Heart right ventricle (tissue), 16 donors: ENCODE measurements around the gene ATP11A. TPM values are rescaled to one million over a fixed set of nuclear protein-coding genes. Genes with fewer than 3 reads are reported as not detected.
A peak's percentile ranks its signal among the peaks of the same experiment; 100 is the strongest.

Experiments used
- ATAC-seq, 8 donors: fragments of 200-7000 bp; cut with Tn5 transposase; one replicate each; pipeline ENCODE4 v1.9.1; 2020; ENCODE audit warnings: mild to moderate bottlenecking in 8 of 8, moderate library complexity in 8 of 8, moderate number of reproducible peaks in 1 of 8
- DNase-seq, 2 donors: peaks; one replicate each; pipeline ENCODE4 v3.0.0-alpha.2; 2020
- H3K27ac ChIP-seq, 10 donors: fragments of 200-600 bp; sonication (generic) in 2 of 10; one replicate each; pipeline versions ENCODE4 v1.5.0 to v1.8.0; 2020 to 2022; ENCODE audit warnings: mild to moderate bottlenecking in 3 of 10
- H3K27me3 ChIP-seq, 7 donors: fragments of 200-600 bp; one replicate each; pipeline ENCODE4 v1.8.0; 2021 to 2022; ENCODE audit warnings: mild to moderate bottlenecking in 2 of 7
- H3K36me3 ChIP-seq, 9 donors: fragments of 200-600 bp; sonication (generic) in 1 of 9; one replicate each; pipeline versions ENCODE4 v1.5.0 to v1.8.0; 2020 to 2022; ENCODE audit warnings: mild to moderate bottlenecking in 2 of 9
- H3K4me1 ChIP-seq, 9 donors: fragments of 200-600 bp; sonication (generic) in 1 of 9; one replicate each; pipeline versions ENCODE4 v1.5.0 to v1.8.0; 2020 to 2022; ENCODE audit warnings: mild to moderate bottlenecking in 4 of 9
- H3K4me3 ChIP-seq, 10 donors: fragments of 200-600 bp; sonication (generic) in 2 of 10; one replicate each; pipeline versions ENCODE4 v1.5.0 to v1.8.0; 2020 to 2022; ENCODE audit warnings: mild to moderate bottlenecking in 7 of 10, moderate library complexity in 2 of 10
- H3K9me3 ChIP-seq, 11 donors: fragments of 200-600 bp in 10 of 11; sonication (generic) in 2 of 11; one replicate each; pipeline versions ENCODE4 v1.5.0 to v1.8.0; 2013 to 2022; ENCODE audit warnings: mild to moderate bottlenecking in 2 of 11, control low read depth in 1 of 11, moderate library complexity in 1 of 11
- CTCF ChIP-seq, 9 donors: fragments of 200-600 bp; sonication (generic) in 2 of 9; IDR thresholded peaks; one replicate each; pipeline versions ENCODE4 v1.5.0 to v1.8.0; 2021 to 2022; ENCODE audit warnings: antibody characterized with exemption in 9 of 9, mild to moderate bottlenecking in 5 of 9, moderate library complexity in 1 of 9
- WGBS, 2 donors: extraction: QIAGEN DNeasy Blood & Tissue Kit; methylation state at CpG; one replicate each; pipeline ENCODE4 v1.1.7; 2013; ENCODE audit warnings: inconsistent platforms in 1 of 2; 5-methylcytosine and 5-hydroxymethylcytosine counted together
- intact Hi-C, 10 donors: fragments of 100-400 bp; cut with DNase I; formaldehyde crosslinking; loops; one replicate each; pipeline versions ENCODE4 v1.11.1 to v1.14.2; 2022
- polyA plus RNA-seq, 2 donors: library from polyadenylated mRNA; stranded (reverse); fragments of 200-250 nt; gene quantifications; one replicate each; pipeline ENCODE4 v1.2.3, GENCODE V29; 2013
- total RNA-seq, 10 donors: library from RNA; stranded (reverse); fragmentation: NEBNext Ultra II Directional in 3 of 10; extraction: Animal tissue kit (Norgen Biotek cat#: 25700) in 3 of 10; gene quantifications; one replicate each; pipeline versions ENCODE4 v1.2.1 to v1.2.4, GENCODE V29; 2021 to 2023
- donor health status: Arrhythmogenic right ventricular cardiomyopathy.
- donor health status: ischemic (EF 13 %, LVEDD 7.1; RV severe dilation, severe dysfunction).
- donor health status: healthy with polysubstance abuse.
- donor health status: DM: no; HTN: yes; CAD: no.
- donor health status: DM: no; HTN: no; CAD: no.
- donor health status: ischemic (EF 25% LVEDD 6.9; RV normal size, moderate dysfunction).
- donor health status: ischemic (EF 25% LVEDD 5.7; RV mildly dilated, moderate dysfunction).
- donor health status: healthy.
- donor health status: DM: yes; HTN: yes; CAD: no.
- donor health status: Ischemic cardiomyopathy.
- donor health status: ischemic (EF 35%, LVEDD 5.7; RV mildly dilated, moderate dysfunction).
- donor health status: nonischemic (EF 11% LVEDD 7.7; RV severe dilation, severe dysfunction).
- donor health status: DM: yes; HTN: yes; CAD: no.
- donor health status: PGD.
- donor health status: ischemic (EF 29% LVEDD 5.4; RV normal size, mild dysfunction).
- donor health status: nonischemic (EF 23%, LVEDD 6.1; RV moderate dilation, normal function).

ATP11A gene
- total and polyA plus RNA-seq, 12 donors = 20.0 to 164 (median 107) TPM

- DNase-seq (no peak), ATAC-seq (no peak)
- H3K27me3 ChIP-seq = no peaks in the 10 kb centered on the region
- TF ChIP-seq CTCF (IDR thresholded peaks at IDR 0.05) = no peak
- intact Hi-C loops = no loop called here
- no peak overlapping the region for H3K27ac ChIP-seq
- no peaks in the 10 kb centered on the region for H3K36me3 ChIP-seq
- no peak overlapping the region for H3K4me3 ChIP-seq
- H3K4me1 ChIP-seq = peaks cover 4 to 75% (median 35%) of the 10 kb centered on the region in 9 donors
- WGBS, 2 donors = 83 to 85% methylated on average over 32 of the region's 32 CpGs
- no peaks in the 10 kb centered on the region for H3K9me3 ChIP-seq
Measured at GRCh38 chr13:112702341-112702985, 12.6 kb downstream of the ATP11A start.

GRCh38 chr13:112702986-112703379 lies 13.1 kb downstream of the ATP11A start:
- no peak for TF ChIP-seq CTCF (IDR thresholded peaks at IDR 0.05)
- no peaks in the 10 kb centered on the region for H3K36me3 ChIP-seq
- ATAC-seq = no peak
- no peak overlapping the region for H3K27ac ChIP-seq
- H3K4me1 ChIP-seq = peaks cover 4 to 72% (median 35%) of the 10 kb centered on the region in 9 donors
- intact Hi-C loops = no loop called here
- H3K9me3 ChIP-seq = no peaks in the 10 kb centered on the region
- 69 to 74% methylated on average over 6 of the region's 6 CpGs for WGBS, 2 donors
- H3K4me3 ChIP-seq = no peak overlapping the region
- H3K27me3 ChIP-seq = no peaks in the 10 kb centered on the region
- no peak for DNase-seq

GRCh38 chr13:112703449-112704284 lies 13.8 kb downstream of the ATP11A start:
- peak overlapping the region in 9 of 10 donors; percentile 24 to 81 (median 64) for H3K27ac ChIP-seq
- no peak for ATAC-seq
- H3K27me3 ChIP-seq = no peaks in the 10 kb centered on the region
- no peaks in the 10 kb centered on the region for H3K36me3 ChIP-seq
- no peak overlapping the region for H3K4me3 ChIP-seq
- H3K4me1 ChIP-seq = peaks cover 4 to 69% (median 37%) of the 10 kb centered on the region in 9 donors
- DNase-seq = peak in 1 of 2 donors; percentile 3
- no peaks in the 10 kb centered on the region for H3K9me3 ChIP-seq
- no peak for TF ChIP-seq CTCF (IDR thresholded peaks at IDR 0.05)
- WGBS, 2 donors = 81 to 82% methylated on average over 22 of the region's 22 CpGs
- intact Hi-C loops = no loop called here

DNA sequence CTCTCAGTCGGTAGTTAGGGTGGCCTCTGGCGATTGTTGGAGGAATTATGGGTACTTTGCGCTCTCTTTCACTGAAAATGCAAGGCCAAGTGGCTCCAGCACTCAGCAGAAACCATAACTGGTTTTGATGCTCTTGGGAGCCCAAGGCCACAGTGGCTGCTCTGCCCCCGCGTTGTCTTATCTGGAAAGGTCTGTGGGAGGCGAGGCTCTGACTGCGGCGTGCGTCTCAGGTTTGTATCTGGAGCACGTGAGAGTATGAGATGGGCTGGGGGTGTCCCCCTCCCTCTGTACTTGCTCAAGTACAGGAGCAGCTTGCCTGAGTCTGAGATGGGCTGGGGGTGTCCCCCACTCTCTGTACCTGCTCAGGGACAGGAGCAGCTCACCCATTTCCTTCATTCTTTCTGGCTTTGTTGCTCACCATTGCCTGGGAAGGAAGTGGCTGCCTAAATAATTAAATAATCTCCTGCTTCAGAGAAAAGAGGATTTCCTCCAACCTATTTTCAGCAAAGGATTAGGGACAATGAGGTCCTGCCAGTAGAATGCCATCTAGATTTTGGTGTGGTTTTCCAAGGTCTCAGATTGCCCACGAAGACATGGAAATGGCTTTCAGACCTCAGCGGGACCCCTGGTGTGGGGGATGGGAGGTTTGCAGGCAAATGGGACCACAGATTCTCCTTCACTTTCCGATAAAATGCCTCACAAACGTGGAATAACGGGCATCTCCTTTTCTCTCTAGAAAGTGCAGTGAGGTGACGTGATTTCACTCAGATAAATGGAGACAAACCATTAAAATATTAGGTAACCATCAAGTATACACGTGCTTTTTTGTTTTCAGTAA lies 14.7 kb downstream of the ATP11A start:
- peak in 6 of 8 donors; percentile 6 to 35 (median 24) for ATAC-seq
- 42 to 51% methylated on average over 17 of the region's 17 CpGs for WGBS, 2 donors

More for the DNA sequence above, 14.7 kb downstream of the ATP11A start:
- peak overlapping the region in 9 of 10 donors; percentile 24 to 81 (median 64) for H3K27ac ChIP-seq
- H3K4me3 ChIP-seq = peak overlapping the region in 4 of 10 donors; percentile 1 to 22 (median 12)
- H3K36me3 ChIP-seq = no peaks in the 10 kb centered on the region
- H3K4me1 ChIP-seq = peaks cover 3 to 71% (median 36%) of the 10 kb centered on the region in 9 donors
- no peaks in the 10 kb centered on the region for H3K9me3 ChIP-seq
- no peaks in the 10 kb centered on the region for H3K27me3 ChIP-seq
- no peak for TF ChIP-seq CTCF (IDR thresholded peaks at IDR 0.05)
- intact Hi-C loops = loop anchor here in 1 of 10 donors (5.0 kb wide), 1 partner anchor 38 kb away; no protein-coding TSS in a partner anchor
- no peak for DNase-seq
